Bone marrow (tissue), 2 donors: Measurements from ENCODE around the gene SGCB.
A peak's percentile ranks its signal among the peaks of the same experiment; 100 is the strongest.

Source experiments
- DNase-seq, 2 donors: peaks; one replicate each; lab custom pipeline; 2025; lab: John Stamatoyannopoulos, UW

Gene SGCB

DNA sequence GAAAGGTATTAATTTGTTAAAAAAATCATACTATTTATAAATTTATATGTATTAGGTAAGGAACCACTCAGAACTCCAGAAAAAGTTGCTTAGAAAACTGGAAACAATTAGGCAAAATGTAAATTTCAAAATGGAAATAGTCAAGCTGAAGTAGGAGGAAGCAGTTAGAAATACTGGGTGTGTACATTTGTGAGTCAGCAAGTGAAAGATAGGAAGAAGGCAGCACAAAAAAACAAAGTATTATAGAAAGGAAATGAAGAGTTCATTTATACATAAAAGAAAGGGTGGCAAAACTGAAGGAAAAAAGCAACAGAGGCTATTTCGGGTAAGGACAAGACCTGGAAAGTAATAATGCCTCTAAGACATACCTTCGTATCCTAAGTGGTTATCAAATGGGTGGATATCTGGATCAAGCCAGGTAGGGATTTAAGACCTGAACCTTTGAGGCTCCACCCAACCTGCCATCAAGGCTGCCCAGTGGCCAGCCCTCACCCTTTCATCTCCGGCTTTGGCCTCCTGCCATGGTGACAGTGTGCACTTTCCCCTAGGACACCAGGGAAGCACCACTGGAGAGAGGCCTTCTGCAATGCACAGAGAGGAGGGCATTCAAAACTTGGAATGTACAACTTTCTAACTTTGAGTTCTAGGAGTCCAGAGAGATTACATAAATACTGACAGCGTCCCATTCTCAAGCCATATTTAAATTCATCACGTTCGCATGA, 18.0 kb downstream of the SGCB start, which contains the start of gene LRRC66:
Gene LRRC66, minus strand, starts transcription at position 428 of the 722 bp plus-strand sequence. CDS start 2,750 bp downstream, outside the sequence.
- DNase-seq: no peak

DNA sequence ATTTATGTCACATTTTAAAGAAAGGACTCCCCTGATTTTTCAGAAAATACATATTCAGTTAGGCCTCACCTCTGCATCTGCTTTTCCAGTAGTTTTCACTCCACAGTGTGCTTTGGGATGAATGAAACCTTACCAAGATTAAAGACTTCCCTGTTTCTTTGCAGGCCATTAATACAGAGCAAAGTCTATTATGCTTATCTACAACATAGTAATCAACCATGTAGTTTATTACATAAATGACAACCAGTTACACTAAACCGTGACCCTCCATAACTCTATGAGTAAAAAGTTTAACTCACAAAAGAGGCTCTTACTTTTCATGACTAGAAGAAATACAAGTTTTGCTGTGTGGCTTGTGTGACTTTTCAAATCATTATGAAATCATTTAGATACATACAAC, 20.3 kb downstream of the SGCB start:
- DNase-seq: no peak

GRCh38 chr4:52016981-52017380, 21.1 kb downstream of the SGCB start:
- no peak for DNase-seq

DNA sequence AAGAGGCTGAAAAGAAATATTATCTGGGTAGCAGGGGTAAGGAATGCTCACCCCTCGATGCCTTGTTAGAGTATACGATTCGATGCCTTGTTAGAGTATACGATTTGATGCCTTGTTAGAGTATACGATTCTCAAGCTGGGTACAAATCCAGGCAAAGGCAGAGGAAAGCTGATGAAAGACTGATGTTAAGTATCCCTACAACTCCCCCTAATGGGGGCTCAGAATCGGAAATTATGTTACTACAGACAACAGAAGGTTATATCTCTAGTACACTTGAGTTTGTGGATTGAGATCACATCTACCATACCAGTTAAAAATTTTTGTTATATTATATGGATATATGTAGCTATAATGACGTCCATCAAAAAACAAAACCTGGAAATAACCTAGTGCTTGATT, 22.7 kb downstream of the SGCB start:
- DNase-seq: no peak

- peak in 1 of 2 donors; percentile 14 for DNase-seq
These were observed 23.2 kb downstream of the SGCB start for GRCh38 chr4:52014903-52015302.

GRCh38 chr4:52012651-52013050, 25.4 kb downstream of the SGCB start:
- DNase-seq: no peak

GRCh38 chr4:52010986-52011385, 27.1 kb downstream of the SGCB start:
- no peak for DNase-seq

GRCh38 chr4:52006887-52007286, 31.2 kb downstream of the SGCB start:
- no peak for DNase-seq

- no peak for DNase-seq
These were observed 32.4 kb downstream of the SGCB start for GRCh38 chr4:52005604-52006273.

DNA sequence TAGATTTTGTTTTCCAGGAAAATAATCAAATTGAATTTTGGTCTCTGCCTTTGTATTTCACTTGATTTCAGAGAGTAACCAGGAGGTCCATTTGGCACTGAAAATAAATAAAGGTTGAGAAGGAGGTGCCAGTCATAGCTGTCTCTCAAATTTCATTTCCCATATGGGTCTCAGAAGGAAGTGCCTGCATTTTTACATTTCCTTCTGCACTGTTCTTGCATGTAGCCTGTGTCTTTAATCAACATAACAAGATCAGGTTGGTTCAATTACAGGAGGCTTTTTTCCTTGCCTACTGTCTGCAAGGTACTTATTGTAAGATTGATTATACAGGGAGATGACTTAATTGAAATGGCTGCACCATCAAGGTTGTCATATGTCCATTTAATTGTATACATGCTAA, 33.7 kb downstream of the SGCB start:
- DNase-seq: no peak

DNA sequence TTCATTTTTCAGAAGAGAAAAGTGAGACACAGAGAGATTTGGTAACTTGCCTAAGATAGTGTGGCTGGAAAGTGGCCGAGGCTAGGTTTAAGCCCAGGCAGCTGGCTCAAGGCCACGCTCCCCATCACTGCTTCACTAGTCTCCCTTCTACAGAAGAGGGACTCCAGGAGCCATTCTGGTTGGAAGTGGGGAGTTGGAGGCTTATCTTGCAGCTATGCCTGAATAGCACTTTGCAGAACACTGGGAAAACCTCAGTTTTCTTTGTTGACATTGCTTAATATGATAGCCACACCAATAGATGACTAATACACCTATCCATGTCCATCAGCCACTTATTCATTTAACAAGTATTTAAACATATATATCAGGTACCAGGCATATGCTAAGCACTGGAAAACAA, 36.5 kb downstream of the SGCB start:
- DNase-seq: no peak

DNA sequence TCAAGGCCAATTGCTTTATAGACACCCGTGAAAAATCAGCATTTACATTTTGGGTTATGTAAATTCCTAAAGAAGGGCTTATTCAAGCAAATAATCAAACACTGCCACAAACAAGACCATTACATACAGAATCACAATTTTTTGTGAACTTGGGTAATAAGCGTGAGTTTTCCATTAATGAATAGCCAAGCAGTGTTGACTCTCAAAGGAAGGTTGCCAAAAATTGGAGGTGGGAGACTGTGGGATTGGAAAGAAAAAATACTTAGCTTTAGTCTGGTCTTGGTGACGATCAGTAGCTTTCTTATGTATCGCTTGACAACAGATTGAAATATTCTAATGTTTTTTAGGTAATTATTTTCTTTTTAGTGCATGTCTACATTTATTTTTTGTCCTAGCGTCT, 38.8 kb downstream of the SGCB start:
- no peak for DNase-seq

GRCh38 chr4:51998837-51999236, 39.3 kb downstream of the SGCB start:
- DNase-seq: no peak

DNA sequence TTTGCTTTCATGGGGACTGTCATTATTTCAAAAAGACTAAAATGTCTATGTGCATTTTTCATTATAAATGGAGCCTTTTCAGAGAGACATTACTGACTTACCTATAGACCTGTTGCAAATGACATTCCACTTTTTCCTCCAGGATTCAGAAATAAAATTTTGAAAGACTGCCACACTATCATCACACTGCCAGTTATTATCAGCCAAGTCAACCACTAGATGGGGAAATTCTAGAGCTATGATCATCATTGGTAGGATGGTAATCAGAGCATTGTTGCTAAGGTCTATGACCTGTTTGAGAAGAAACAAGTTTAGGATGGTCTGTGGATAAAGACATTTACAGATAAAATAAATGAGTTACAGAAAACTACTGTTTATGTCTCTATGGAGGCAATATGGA, 40.5 kb downstream of the SGCB start:
- no peak for DNase-seq

DNA sequence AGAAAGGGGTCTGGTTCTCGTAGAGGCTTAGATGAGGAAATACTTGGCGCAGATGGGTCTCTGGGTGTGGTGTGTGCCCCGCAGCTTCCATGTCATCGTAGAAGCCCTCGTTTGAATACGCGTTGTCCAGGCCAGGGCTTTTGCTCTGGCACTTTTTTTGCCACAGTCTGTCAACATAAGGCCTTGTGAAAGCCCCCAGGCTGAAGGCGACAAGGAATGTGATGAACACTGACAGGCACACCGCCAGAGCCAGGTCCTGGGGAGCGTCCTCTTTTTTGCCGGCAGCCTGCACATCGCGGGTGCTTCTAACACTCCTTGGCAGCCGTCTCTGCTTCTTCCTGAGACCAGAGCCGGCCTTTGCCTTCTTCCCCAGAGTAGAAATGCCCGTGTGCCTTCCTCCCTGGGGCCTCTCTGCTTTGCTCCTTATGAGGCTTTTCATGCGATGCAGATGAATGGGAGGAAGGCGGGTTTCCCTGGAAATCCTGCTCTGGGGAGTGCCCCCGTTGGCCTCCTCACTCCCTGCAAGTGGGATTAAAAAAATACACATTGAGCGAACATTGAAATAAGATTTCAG, 42.4 kb downstream of the SGCB start:
- DNase-seq: no peak
